ENCODE data around the gene OR51B4.

DNA sequence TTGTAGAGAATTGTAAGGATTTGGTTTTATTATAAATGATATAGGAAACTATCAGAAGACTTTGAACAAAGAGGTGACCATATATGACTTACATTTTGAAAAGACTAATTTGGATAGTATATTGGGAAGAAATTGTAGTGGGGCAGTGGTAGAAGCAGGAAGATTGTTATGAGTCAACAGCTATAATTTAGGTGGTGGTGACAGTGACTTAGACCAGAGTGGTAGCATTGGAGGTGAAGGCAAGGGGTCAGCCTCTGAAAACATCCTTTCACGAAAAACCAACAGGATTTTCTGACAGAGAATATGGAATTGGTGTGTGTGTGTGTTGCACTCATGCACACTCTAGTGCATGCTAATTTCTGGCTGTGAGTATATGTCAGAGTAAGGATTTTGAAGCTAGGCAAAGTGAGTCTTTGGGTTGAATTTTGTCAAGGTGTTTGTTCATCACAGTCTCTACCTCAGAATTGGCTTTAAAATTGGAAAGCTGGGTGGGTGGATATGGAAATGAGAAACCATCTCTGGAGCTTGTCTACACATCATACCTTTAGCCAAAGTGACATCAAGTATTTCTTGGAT lies 23.9 kb downstream of the OR51B4 start:
- TF ChIP-seq POLR2AphosphoS5 (IDR thresholded peaks at IDR 0.05; ENCODE audit: low read depth), result no peak
- TF ChIP-seq, protein P1, sequence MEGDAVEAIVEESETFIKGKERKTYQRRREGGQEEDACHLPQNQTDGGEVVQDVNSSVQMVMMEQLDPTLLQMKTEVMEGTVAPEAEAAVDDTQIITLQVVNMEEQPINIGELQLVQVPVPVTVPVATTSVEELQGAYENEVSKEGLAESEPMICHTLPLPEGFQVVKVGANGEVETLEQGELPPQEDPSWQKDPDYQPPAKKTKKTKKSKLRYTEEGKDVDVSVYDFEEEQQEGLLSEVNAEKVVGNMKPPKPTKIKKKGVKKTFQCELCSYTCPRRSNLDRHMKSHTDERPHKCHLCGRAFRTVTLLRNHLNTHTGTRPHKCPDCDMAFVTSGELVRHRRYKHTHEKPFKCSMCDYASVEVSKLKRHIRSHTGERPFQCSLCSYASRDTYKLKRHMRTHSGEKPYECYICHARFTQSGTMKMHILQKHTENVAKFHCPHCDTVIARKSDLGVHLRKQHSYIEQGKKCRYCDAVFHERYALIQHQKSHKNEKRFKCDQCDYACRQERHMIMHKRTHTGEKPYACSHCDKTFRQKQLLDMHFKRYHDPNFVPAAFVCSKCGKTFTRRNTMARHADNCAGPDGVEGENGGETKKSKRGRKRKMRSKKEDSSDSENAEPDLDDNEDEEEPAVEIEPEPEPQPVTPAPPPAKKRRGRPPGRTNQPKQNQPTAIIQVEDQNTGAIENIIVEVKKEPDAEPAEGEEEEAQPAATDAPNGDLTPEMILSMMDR (conservative IDR thresholded peaks at IDR 0.05; ENCODE audit: low read depth in 2 of 2), result no peak
- TF ChIP-seq EZH2 (IDR thresholded peaks at IDR 0.05; ENCODE audit: low read depth, unreplicated experiment), result no peak
